ENCODE data around the gene MAP3K14.

Gene MAP3K14

GRCh38 chr17:45298546-45299285, 18.1 kb downstream of the MAP3K14 start:
- no peak for DNase-seq

GRCh38 chr17:45296833-45297124, 20.0 kb downstream of the MAP3K14 start:
- no peak for DNase-seq

GRCh38 chr17:45296003-45296832, 20.6 kb downstream of the MAP3K14 start:
- DNase-seq = peak; percentile 49

GRCh38 chr17:45294506-45294905, 22.3 kb downstream of the MAP3K14 start:
- no peak for DNase-seq

- peak; percentile 59 for DNase-seq
Observed at GRCh38 chr17:45293413-45294211, 23.2 kb downstream of the MAP3K14 start.

- no peak for DNase-seq
Observed at GRCh38 chr17:45292696-45293412, 24.0 kb downstream of the MAP3K14 start.

GRCh38 chr17:45291171-45291805, 25.5 kb downstream of the MAP3K14 start:
- DNase-seq = no peak

GRCh38 chr17:45290269-45290765, 26.5 kb downstream of the MAP3K14 start:
- no peak for DNase-seq

GRCh38 chr17:45289301-45290268, 27.2 kb downstream of the MAP3K14 start:
- DNase-seq = no peak

GRCh38 chr17:45288825-45289224, 28.0 kb downstream of the MAP3K14 start:
- no peak for DNase-seq

- no peak for DNase-seq
Observed at GRCh38 chr17:45287526-45288500, 29.0 kb downstream of the MAP3K14 start.

- no peak for DNase-seq
Observed at GRCh38 chr17:45286286-45286685, 30.5 kb downstream of the MAP3K14 start.

- DNase-seq = peak; percentile 41
Observed at GRCh38 chr17:45284176-45285140, 32.4 kb downstream of the MAP3K14 start.

GRCh38 chr17:45283711-45284110, 33.1 kb downstream of the MAP3K14 start:
- DNase-seq = no peak

GRCh38 chr17:45282683-45283644, 33.9 kb downstream of the MAP3K14 start:
- DNase-seq = no peak

- no peak for DNase-seq
Observed at GRCh38 chr17:45279898-45280297, 36.9 kb downstream of the MAP3K14 start.

GRCh38 chr17:45277992-45278391, 38.8 kb downstream of the MAP3K14 start:
- DNase-seq = no peak

Data from activated CD4-positive, alpha-beta T cell treated with anti-CD3 and anti-CD28 coated beads, Interleukin-10, Interleukin-2, amounts not matched to agents 100 ng/mL and 50 ng/mL, durations not matched to agents 16 hours and 8 hours (primary cell).